Cardiac muscle cell (in vitro differentiated cells and primary cell): ENCODE measurements around the gene PSMB7. TPM values are rescaled to one million over a fixed set of nuclear protein-coding genes. Genes with fewer than 3 reads are reported as not detected.
A peak's percentile ranks its signal among the peaks of the same experiment; 100 is the strongest.

Experiments used
- DNase-seq, 2 donors: peaks; one replicate each; pipeline versions ENCODE4 v3.0.0 to v3.0.0-alpha.2; 2010 to 2017; ENCODE audit warnings: low read depth in 1 of 2, low spot score in 1 of 2
- H3K27ac ChIP-seq: fragments of 200-600 bp; sonication (generic); 2 replicates; pipeline ENCODE4 v1.5.1; 2016
- H3K27me3 ChIP-seq: fragments of 200-600 bp; sonication (generic); 2 replicates; pipeline ENCODE4 v1.6.0; 2016; ENCODE audit warnings: control low read depth
- H3K36me3 ChIP-seq: fragments of 200-600 bp; sonication (generic); 2 replicates; pipeline ENCODE4 v1.5.1; 2016; ENCODE audit warnings: control low read depth
- H3K4me1 ChIP-seq: fragments of 200-600 bp; sonication (generic); 2 replicates; pipeline ENCODE4 v1.8.1; 2017; ENCODE audit warnings: low read depth, mild to moderate bottlenecking, mixed run types
- H3K4me3 ChIP-seq: fragments of 200-600 bp; sonication (generic); 2 replicates; pipeline ENCODE4 v1.5.1; 2016; ENCODE audit warnings: mild to moderate bottlenecking
- H3K9me3 ChIP-seq: fragments of 200-600 bp; sonication (generic); 2 replicates; pipeline ENCODE4 v1.5.1; 2017; ENCODE audit warnings: low read depth, mild to moderate bottlenecking, control low read depth
- CTCF ChIP-seq: IDR thresholded peaks from 2 replicates; pipeline ENCODE4 v1.5.1; 2012; ENCODE audit warnings: low read depth, mild to moderate bottlenecking, low read length
- polyA plus RNA-seq: library from polyadenylated mRNA; unstranded; fragments of >200 nt; fragmentation: Nextera tagmentation; extraction: Ambion mirVana; gene quantifications from 2 replicates; pipeline ENCODE4 v1.2.1, GENCODE V29; 2016
- total RNA-seq: library from RNA; depleted of rRNA; stranded (reverse); fragments of >200 nt; gene quantifications from 2 replicates; pipeline ENCODE4 v1.2.3, GENCODE V29; 2016

Gene PSMB7
- total and polyA plus RNA-seq, 2 experiments from 2014 or later: 160 to 282 TPM

- Histone ChIP-seq H3K27me3 (no peaks in the 10 kb centered on the region), H3K9me3 (no peaks in the 10 kb centered on the region), H3K4me3 (peak overlapping the region; percentile 81), H3K36me3 (peaks cover 30% of the 10 kb centered on the region), H3K4me1 (peaks cover 8% of the 10 kb centered on the region), H3K27ac (no peak overlapping the region)
- peak in 1 of 2 donors; percentile 17 for DNase-seq
- TF ChIP-seq CTCF: no peak
Measured at GRCh38 chr9:124415852-124416484, 726 bp upstream of the PSMB7 start.

DNA sequence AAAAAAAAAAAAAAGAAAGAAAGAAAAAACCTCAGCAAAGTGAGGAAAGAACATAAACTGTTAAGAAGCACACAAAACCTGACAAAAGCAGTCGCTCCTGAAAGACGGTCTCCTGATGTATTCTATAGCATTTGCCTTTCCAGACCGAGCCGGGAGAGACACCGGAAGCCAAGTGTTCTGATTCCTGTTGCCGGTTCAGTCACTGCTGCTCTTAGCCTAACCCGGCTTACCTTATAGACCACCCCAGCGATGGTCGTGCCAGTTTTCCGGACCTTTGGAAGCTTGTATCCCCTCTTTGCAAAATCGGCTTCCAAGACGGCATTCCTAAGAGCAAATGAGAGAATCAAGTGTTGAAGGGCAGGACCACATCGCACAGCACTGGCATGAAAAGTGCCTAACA is 630 bp downstream of the PSMB7 start:
- Histone ChIP-seq H3K4me3 (peak overlapping the region; percentile 81), H3K27ac (peak overlapping the region; percentile 81), H3K9me3 (no peaks in the 10 kb centered on the region), H3K4me1 (peaks cover 8% of the 10 kb centered on the region), H3K36me3 (peaks cover 36% of the 10 kb centered on the region), H3K27me3 (no peaks in the 10 kb centered on the region)
- no peak for DNase-seq
- TF ChIP-seq CTCF: no peak

DNA sequence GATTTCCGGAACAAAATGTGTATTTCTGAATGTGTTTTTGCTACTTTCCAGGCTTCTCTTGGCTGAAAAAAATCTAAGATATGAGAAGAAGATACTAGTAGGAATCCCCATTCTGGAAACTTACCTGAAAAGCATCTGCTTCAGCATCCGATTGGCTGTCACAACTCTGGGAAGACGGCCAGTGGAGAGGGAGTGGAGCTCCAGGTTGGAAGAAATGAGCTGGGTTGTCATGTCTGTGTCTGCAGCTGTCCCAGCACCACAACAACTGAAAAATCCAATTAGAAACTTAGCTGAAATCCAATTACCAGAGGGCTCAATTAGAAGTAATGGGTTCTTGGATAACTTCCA is 3.0 kb downstream of the PSMB7 start:
- Histone ChIP-seq H3K4me1 (peaks cover 8% of the 10 kb centered on the region), H3K9me3 (no peaks in the 10 kb centered on the region), H3K36me3 (peaks cover 55% of the 10 kb centered on the region), H3K27ac (no peak overlapping the region), H3K27me3 (no peaks in the 10 kb centered on the region), H3K4me3 (no peak overlapping the region)
- DNase-seq: no peak
- no peak for TF ChIP-seq CTCF

- Histone ChIP-seq H3K4me3 (no peak overlapping the region), H3K27ac (no peak overlapping the region), H3K9me3 (no peaks in the 10 kb centered on the region), H3K4me1 (peaks cover 8% of the 10 kb centered on the region), H3K27me3 (no peaks in the 10 kb centered on the region), H3K36me3 (peaks cover 60% of the 10 kb centered on the region)
- DNase-seq: peak in 1 of 2 donors; percentile 76
- TF ChIP-seq CTCF: no peak
Measured at GRCh38 chr9:124411514-124412227, 3.6 kb downstream of the PSMB7 start.

DNA sequence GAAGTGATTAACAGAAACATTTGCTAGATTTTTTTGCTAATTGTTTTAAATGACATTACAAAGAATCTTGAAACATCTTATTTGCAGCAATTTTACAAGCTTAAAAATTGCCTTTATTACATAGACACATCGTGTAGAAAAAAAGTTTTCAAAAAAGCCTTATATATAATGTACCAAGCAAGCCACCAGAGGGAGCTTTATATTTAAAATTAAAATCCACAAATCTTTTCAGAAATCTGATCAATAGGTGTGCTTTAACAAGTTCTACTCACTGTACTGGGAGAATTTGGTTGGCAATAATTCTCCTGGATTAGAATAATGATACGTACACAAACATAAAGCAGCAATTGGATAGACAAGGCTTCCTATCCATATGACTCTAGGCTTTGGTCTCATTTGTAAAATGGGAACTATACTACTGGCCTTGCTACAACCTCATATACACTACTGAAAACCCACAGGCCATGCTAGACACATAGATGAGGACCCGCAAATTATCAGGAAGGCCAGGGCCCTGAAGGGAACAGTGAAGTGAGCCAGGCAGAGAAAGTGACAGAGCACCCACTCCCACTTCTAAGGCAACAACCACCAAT is 4.8 kb downstream of the PSMB7 start:
- no peaks in the 10 kb centered on the region for H3K9me3 ChIP-seq
- no peak overlapping the region for H3K4me3 ChIP-seq
- H3K27ac ChIP-seq: no peak overlapping the region
- no peaks in the 10 kb centered on the region for H3K27me3 ChIP-seq
- peaks cover 66% of the 10 kb centered on the region for H3K36me3 ChIP-seq
- peaks cover 8% of the 10 kb centered on the region for H3K4me1 ChIP-seq
- peak; percentile 37 for TF ChIP-seq CTCF
- no peak for DNase-seq
